ENCODE results near the gene PARD3B. TPM values are rescaled to one million over a fixed set of nuclear protein-coding genes. Genes with fewer than 3 reads are reported as not detected.

The PARD3B gene
- total and polyA plus RNA-seq, 2 of the 8 experiments (the other 6 are each of a cell fraction or from before 2014, with no cell fraction given): 1.2 to 5.7 TPM

DNA sequence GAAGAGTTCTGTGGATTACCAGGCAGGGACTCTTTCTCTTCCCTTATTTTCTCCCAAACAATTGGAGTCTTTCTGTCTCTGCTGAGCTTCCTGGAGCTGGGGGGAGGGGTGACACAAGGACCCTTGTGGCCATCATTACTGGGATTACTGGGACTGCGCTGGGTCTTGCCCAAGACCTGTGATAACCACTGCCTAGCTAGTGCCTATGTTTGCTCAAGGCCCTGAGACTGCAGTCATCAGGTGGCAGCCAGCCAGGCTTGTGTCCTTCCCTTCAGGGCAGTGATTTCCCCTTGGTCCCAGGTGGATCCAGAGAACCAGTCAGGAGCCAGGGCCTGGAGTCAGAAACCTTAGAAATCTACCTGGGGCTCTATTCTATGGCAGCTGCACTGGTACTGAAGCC, 355.6 kb downstream of the PARD3B start:
- peak overlapping the region; percentile 41; the same call in 1 of the 2 replicates for H2BK15ac ChIP-seq (ENCODE audit: low read length)
- H3K27me3 ChIP-seq (replicated peaks in 1 of 4; ENCODE audit: control insufficient read depth in 3 of 4, extremely low read depth in 1 of 4, insufficient read depth in 3 of 4, low read length in 3 of 4): no peaks in the 10 kb centered on the region
- no peak overlapping the region for H3K14ac ChIP-seq (ENCODE audit: insufficient read length)
- no peak overlapping the region for H2BK120ac ChIP-seq (replicated peaks; ENCODE audit: low read depth, low read length)
- H3K56ac ChIP-seq (replicated peaks; ENCODE audit: insufficient read length, low read depth, low read length): no peak overlapping the region
- no peak overlapping the region for H4K5ac ChIP-seq (ENCODE audit: insufficient read length, low read depth, low read length)
- 0 out of 4 replicates have a peak, but pooled peaks cover 0 to 2% of the 10 kb centered on the region in 2 experiments for H3K9me3 ChIP-seq (ENCODE audit: insufficient read depth in 2 of 2, low read depth in 1 of 2, low read length in 1 of 2)
- H3K79me1 ChIP-seq (ENCODE audit: low read depth, low read length): no peaks in the 10 kb centered on the region
- no peak for DNase-seq (ENCODE audit: low read depth in 1 of 2, low spot score in 2 of 2)
- CTCF ChIA-PET (ENCODE audit: partially characterized antibody): interaction anchor here (0.6 to 2.4 kb wide), 2 partner anchors 9 to 802 kb away, joined by 3 to 16 read pairs; no protein-coding TSS in a partner anchor
- no peak overlapping the region for H3K4ac ChIP-seq (replicated peaks; ENCODE audit: insufficient read length, low read depth, low read length)
- no peak overlapping the region for H4K8ac ChIP-seq (ENCODE audit: extremely low read depth, insufficient read depth, low read length)
- H3K4me2 ChIP-seq (ENCODE audit: insufficient read depth in 1 of 2, low read depth in 2 of 2, low read length in 2 of 2): no peak overlapping the region
- H3K23me2 ChIP-seq (ENCODE audit: low read depth, low read length): no peaks in the 10 kb centered on the region
- no peak overlapping the region for H3K4me3 ChIP-seq (ENCODE audit: extremely low read depth in 1 of 4, insufficient read depth in 2 of 4, low read depth in 3 of 4, low read length in 4 of 4)
- POLR2A ChIA-PET (ENCODE audit: partially characterized antibody): no interaction called here
- H3K4me1 ChIP-seq (replicated peaks in 1 of 4; ENCODE audit: control insufficient read depth in 3 of 4, insufficient read depth in 4 of 4, low read length in 3 of 4): no peaks in the 10 kb centered on the region
- no peak overlapping the region for H2BK5ac ChIP-seq (ENCODE audit: low read depth, low read length)
- no peaks in the 10 kb centered on the region for H3K36me3 ChIP-seq (ENCODE audit: control insufficient read depth in 2 of 4, insufficient read depth in 4 of 4, low read length in 3 of 4)
- TF ChIP-seq NANOG (IDR thresholded peaks at IDR 0.05; ENCODE audit: insufficient read depth, low read depth, low read length, poor library complexity, severe bottlenecking) (no peak), ZNF274 (IDR thresholded peaks at IDR 0.05; ENCODE audit: borderline replicate concordance, extremely low read depth, low read length) (no peak), CHD1 (IDR thresholded peaks at IDR 0.05; ENCODE audit: low read depth, low read length) (no peak), SP1 (IDR thresholded peaks at IDR 0.05; ENCODE audit: low read depth, low read length) (no peak), YY1 (IDR thresholded peaks at IDR 0.05; ENCODE audit: low read depth, low read length) (no peak), PHF8 (conservative IDR thresholded peaks at IDR 0.05; ENCODE audit: low read depth, low read length) (no peak), HDAC6 (IDR thresholded peaks at IDR 0.05; ENCODE audit: low read depth, low read length) (no peak), SRF (IDR thresholded peaks at IDR 0.05; ENCODE audit: low read depth, low read length) (no peak), RNF2 (IDR thresholded peaks at IDR 0.05; ENCODE audit: borderline replicate concordance, low read depth, low read length, missing control alignments, poor library complexity, severe bottlenecking) (no peak), ASH2L (IDR thresholded peaks at IDR 0.05; ENCODE audit: low read length) (no peak), EP300 (IDR thresholded peaks at IDR 0.05; ENCODE audit: borderline replicate concordance in 1 of 2, low read depth in 2 of 2, low read length in 2 of 2) (no peak), CHD2 (IDR thresholded peaks at IDR 0.05; ENCODE audit: low read length) (no peak)
- no peak overlapping the region for H2BK20ac ChIP-seq (ENCODE audit: low read length)
- 75% methylated on average over 1 of the region's 1 CpG; no CpG with 5 or more reads in 1 of the 2 experiments for WGBS, 2 experiments (ENCODE audit: extremely low coverage in 1 of 2, insufficient coverage in 1 of 2, insufficient read length in 1 of 2, insufficient replicate concordance in 2 of 2, low coverage in 1 of 2, low lambda C conversion rate in 2 of 2, missing lambda C conversion rate in 1 of 2)
- H3K18ac ChIP-seq (ENCODE audit: extremely low read depth, low read length): no peak overlapping the region
- H3K23ac ChIP-seq (ENCODE audit: insufficient read length): no peak overlapping the region
- H2AFZ ChIP-seq (ENCODE audit: low read length): no peak overlapping the region
- H3K27ac ChIP-seq (ENCODE audit: low read depth, low read length): no peak overlapping the region
- no peak overlapping the region for H4K91ac ChIP-seq (replicated peaks; ENCODE audit: insufficient read length, low read length)
- no peak for FAIRE-seq
- no peak overlapping the region for H3K9ac ChIP-seq (replicated peaks in 1 of 4; ENCODE audit: extremely low read depth in 1 of 4, low read depth in 3 of 4, low read length in 3 of 4)
- no peaks in the 10 kb centered on the region for H4K20me1 ChIP-seq (replicated peaks in 1 of 2; ENCODE audit: control insufficient read depth in 1 of 2, insufficient read depth in 2 of 2, low read length in 2 of 2)
- no peaks in the 10 kb centered on the region for H3K79me2 ChIP-seq (ENCODE audit: control insufficient read depth in 1 of 2, insufficient read depth in 2 of 2, low read length in 2 of 2)
- no peak overlapping the region for H2BK12ac ChIP-seq (ENCODE audit: low read depth, low read length)
- no peak overlapping the region for H2AK5ac ChIP-seq (ENCODE audit: low read depth, low read length)

All from H1 (cell line).